ACHN (cell line): Measurements from ENCODE around the gene RIPPLY1.

Experiments
- DNase-seq: peaks from one replicate; pipeline ENCODE4 v3.0.0-alpha.2; 2015
- in situ Hi-C: cut with HindIII; loops from 2 replicates; pipeline ENCODE4 v1.10.0; 2017; ENCODE audit warnings: low sequenced_read_pairs, low pct_ligation_motif_present, low pct_unique_long_range_greater_than_20kb

The RIPPLY1 gene

GRCh38 chrX:106903291-106903824 is at the start of gene RIPPLY1:
RIPPLY1 (minus strand) TSS chrX:106903341; CDS start chrX:106903287, 54 bp downstream.
- in situ Hi-C loops: no loop called here
- no peak for DNase-seq

GRCh38 chrX:106952538-106952937 is 49.4 kb upstream of the RIPPLY1 start:
- DNase-seq: no peak
- in situ Hi-C loops: no loop called here

- no peak for DNase-seq
- in situ Hi-C loops: no loop called here
These were observed 48.9 kb upstream of the RIPPLY1 start for GRCh38 chrX:106952089-106952488.

GRCh38 chrX:106951230-106951629 is 48.1 kb upstream of the RIPPLY1 start:
- DNase-seq: no peak

GRCh38 chrX:106950381-106950780 is 47.2 kb upstream of the RIPPLY1 start:
- DNase-seq: no peak
- in situ Hi-C loops: no loop called here

More at GRCh38 chrX:106951230-106951629, 48.1 kb upstream of the RIPPLY1 start:
- in situ Hi-C loops: no loop called here

GRCh38 chrX:106949366-106949765 is 46.2 kb upstream of the RIPPLY1 start:
- in situ Hi-C loops: no loop called here
- no peak for DNase-seq

- in situ Hi-C loops: no loop called here
- no peak for DNase-seq
These were observed 45.5 kb upstream of the RIPPLY1 start for GRCh38 chrX:106948641-106949040.

GRCh38 chrX:106946464-106946863 is 43.3 kb upstream of the RIPPLY1 start:
- DNase-seq: no peak
- in situ Hi-C loops: no loop called here

- no peak for DNase-seq
- in situ Hi-C loops: no loop called here
These were observed 36.9 kb upstream of the RIPPLY1 start for GRCh38 chrX:106940068-106940467.

GRCh38 chrX:106939566-106939965 is 36.4 kb upstream of the RIPPLY1 start:
- in situ Hi-C loops: no loop called here
- DNase-seq: no peak

GRCh38 chrX:106936246-106936645 is 33.1 kb upstream of the RIPPLY1 start:
- in situ Hi-C loops: no loop called here

GRCh38 chrX:106935175-106935574 is 32.0 kb upstream of the RIPPLY1 start:
- peak; percentile 87 for DNase-seq
- in situ Hi-C loops: no loop called here

More at GRCh38 chrX:106936246-106936645, 33.1 kb upstream of the RIPPLY1 start:
- DNase-seq: no peak

GRCh38 chrX:106933538-106933961 is 30.4 kb upstream of the RIPPLY1 start:
- DNase-seq: peak; percentile 80
- in situ Hi-C loops: no loop called here

GRCh38 chrX:106932960-106933537 is 29.9 kb upstream of the RIPPLY1 start:
- in situ Hi-C loops: no loop called here
- DNase-seq: peak; percentile 25

GRCh38 chrX:106932492-106932923 is 29.4 kb upstream of the RIPPLY1 start:
- in situ Hi-C loops: no loop called here
- peak; percentile 53 for DNase-seq

- in situ Hi-C loops: no loop called here
- DNase-seq: peak; percentile 47
These were observed 28.8 kb upstream of the RIPPLY1 start for GRCh38 chrX:106931831-106932491.

- no peak for DNase-seq
- in situ Hi-C loops: no loop called here
These were observed 25.1 kb upstream of the RIPPLY1 start for GRCh38 chrX:106928227-106928626.

- in situ Hi-C loops: no loop called here
- DNase-seq: peak; percentile 51
These were observed 24.6 kb upstream of the RIPPLY1 start for GRCh38 chrX:106927700-106928099.

- DNase-seq: no peak
- in situ Hi-C loops: no loop called here
These were observed 23.9 kb upstream of the RIPPLY1 start for GRCh38 chrX:106927023-106927422.

- DNase-seq: no peak
- in situ Hi-C loops: no loop called here
These were observed 18.5 kb upstream of the RIPPLY1 start for GRCh38 chrX:106921637-106922036.
